ENCODE results near the gene TBC1D30. TPM values are rescaled to one million over a fixed set of nuclear protein-coding genes. Genes with fewer than 3 reads are reported as not detected.

TBC1D30 gene
- total RNA-seq, 1 donor from 2014 or later: 1.6 TPM

GRCh38 chr12:64909124-64909523, 84.7 kb downstream of the TBC1D30 start:
- DNase-seq (ENCODE audit: low read depth): no peak
- TF ChIP-seq, protein P1, sequence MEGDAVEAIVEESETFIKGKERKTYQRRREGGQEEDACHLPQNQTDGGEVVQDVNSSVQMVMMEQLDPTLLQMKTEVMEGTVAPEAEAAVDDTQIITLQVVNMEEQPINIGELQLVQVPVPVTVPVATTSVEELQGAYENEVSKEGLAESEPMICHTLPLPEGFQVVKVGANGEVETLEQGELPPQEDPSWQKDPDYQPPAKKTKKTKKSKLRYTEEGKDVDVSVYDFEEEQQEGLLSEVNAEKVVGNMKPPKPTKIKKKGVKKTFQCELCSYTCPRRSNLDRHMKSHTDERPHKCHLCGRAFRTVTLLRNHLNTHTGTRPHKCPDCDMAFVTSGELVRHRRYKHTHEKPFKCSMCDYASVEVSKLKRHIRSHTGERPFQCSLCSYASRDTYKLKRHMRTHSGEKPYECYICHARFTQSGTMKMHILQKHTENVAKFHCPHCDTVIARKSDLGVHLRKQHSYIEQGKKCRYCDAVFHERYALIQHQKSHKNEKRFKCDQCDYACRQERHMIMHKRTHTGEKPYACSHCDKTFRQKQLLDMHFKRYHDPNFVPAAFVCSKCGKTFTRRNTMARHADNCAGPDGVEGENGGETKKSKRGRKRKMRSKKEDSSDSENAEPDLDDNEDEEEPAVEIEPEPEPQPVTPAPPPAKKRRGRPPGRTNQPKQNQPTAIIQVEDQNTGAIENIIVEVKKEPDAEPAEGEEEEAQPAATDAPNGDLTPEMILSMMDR (conservative IDR thresholded peaks at IDR 0.05; ENCODE audit: low read depth, low read length): no peak
- H3K4me3 ChIP-seq (ENCODE audit: low read depth, low read length): no peak overlapping the region

GRCh38 chr12:64911081-64911480, 86.6 kb downstream of the TBC1D30 start:
- no peak overlapping the region for H3K4me3 ChIP-seq (ENCODE audit: low read depth, low read length)
- TF ChIP-seq, protein P1 (conservative IDR thresholded peaks at IDR 0.05; ENCODE audit: low read depth, low read length): no peak
- no peak for DNase-seq (ENCODE audit: low read depth)

GRCh38 chr12:64911912-64912311, 87.5 kb downstream of the TBC1D30 start:
- H3K4me3 ChIP-seq (ENCODE audit: low read depth, low read length): no peak overlapping the region
- TF ChIP-seq, protein P1 (conservative IDR thresholded peaks at IDR 0.05; ENCODE audit: low read depth, low read length): no peak
- no peak for DNase-seq (ENCODE audit: low read depth)

- no peak for DNase-seq (ENCODE audit: low read depth)
- H3K4me3 ChIP-seq (ENCODE audit: low read depth, low read length): no peak overlapping the region
- TF ChIP-seq, protein P1 (conservative IDR thresholded peaks at IDR 0.05; ENCODE audit: low read depth, low read length): no peak
These were observed 88.2 kb downstream of the TBC1D30 start for GRCh38 chr12:64912516-64913255.

DNA sequence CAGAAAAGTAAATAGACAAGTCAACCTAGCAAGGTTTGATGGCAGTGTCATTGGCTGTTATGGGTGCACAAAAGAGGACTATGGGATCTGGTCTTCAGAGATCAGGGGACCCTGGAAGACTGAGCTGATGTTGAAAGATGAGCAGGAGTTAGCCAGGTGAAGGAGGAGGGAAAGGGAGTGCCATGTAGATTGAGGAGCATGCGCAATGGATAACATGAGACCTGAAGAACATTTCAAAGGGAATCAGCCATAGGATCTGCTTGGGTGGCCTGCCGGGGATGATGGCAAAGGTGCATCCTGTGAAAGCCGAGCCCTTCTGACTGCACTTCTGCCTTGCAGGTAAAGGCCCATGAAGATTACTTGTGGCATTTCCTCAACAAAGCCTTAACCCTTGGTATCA, 90.8 kb downstream of the TBC1D30 start:
- H3K4me3 ChIP-seq (ENCODE audit: low read depth, low read length): no peak overlapping the region
- TF ChIP-seq, protein P1 (conservative IDR thresholded peaks at IDR 0.05; ENCODE audit: low read depth, low read length): no peak
- no peak for DNase-seq (ENCODE audit: low read depth)

DNA sequence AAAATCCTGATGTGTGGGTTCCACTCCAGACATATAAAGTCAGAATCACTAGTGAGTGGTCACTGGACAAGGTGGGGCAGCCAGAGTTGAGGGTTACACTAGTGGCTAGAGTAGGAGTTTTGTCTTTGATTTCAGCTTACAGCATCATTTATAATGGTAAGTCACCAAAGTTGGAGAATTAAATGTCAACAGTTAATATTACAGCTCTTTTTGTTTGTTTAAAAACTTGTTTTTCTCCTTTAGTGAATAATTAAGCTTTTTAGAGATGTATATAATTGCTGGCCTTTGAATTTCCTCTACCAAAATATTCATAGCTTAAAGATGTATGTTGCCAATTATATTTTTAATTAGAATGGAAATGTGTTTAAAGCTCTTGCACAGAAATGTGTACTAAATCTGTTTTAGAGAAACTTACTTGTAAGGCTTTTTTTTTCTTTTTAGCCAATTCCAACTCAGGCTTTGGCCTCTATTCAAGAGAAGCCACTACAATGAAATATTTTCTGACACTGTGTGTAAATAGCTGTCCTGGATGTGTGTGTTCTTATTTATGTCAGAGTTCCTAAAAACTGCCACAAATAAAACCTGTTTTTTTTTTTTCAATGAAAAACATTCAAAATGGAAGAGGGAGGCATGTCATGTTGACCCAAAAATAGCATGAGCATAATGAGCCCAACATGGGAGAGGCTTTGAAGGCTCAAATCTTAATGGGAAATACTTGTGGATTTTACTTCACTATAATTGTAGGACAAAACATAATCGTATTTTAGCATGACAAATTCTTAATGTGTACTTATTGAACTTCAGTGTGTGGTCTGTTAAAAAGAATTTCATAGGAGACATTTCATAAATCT, 92.2 kb downstream of the TBC1D30 start:
- TF ChIP-seq, protein P1 (conservative IDR thresholded peaks at IDR 0.05; ENCODE audit: low read depth, low read length): no peak
- no peak overlapping the region for H3K4me3 ChIP-seq (ENCODE audit: low read depth, low read length)
- no peak for DNase-seq (ENCODE audit: low read depth)
